WTC11 (cell line): ENCODE measurements around the gene GGT6. TPM values are rescaled to one million over a fixed set of nuclear protein-coding genes. Genes with fewer than 3 reads are reported as not detected.

Experiments
- ATAC-seq: fragments of 200-7000 bp; cut with Tn5 transposase; 2 replicates; pipeline ENCODE4 v1.10.0; 2021; ENCODE audit warnings: mild to moderate bottlenecking, moderate library complexity
- CTCF ChIA-PET: fragments of 300-600 bp; sonication (Branson Sonifier 250); formaldehyde crosslinking; loops from one replicate; lab custom pipeline; 2021; ENCODE audit warnings: antibody characterized with exemption; lab: Charles Lee
- POLR2A ChIA-PET: fragments of 350-600 bp; sonication (Branson Sonifier 250); formaldehyde crosslinking; loops from one replicate; lab custom pipeline; 2021; ENCODE audit warnings: antibody characterized with exemption; lab: Charles Lee
- DNase-seq: peaks from one replicate; pipeline ENCODE4 v3.0.0; 2021; ENCODE audit warnings: low spot score
- H3K27ac Mint-ChIP-seq: 2 replicates; pipeline ENCODE4 v1.8.0; 2021; ENCODE audit warnings: mixed read lengths
- H3K27me3 Mint-ChIP-seq: 2 replicates; pipeline ENCODE4 v1.8.0; 2021; ENCODE audit warnings: low read depth, mild to moderate bottlenecking, moderate library complexity, mixed read lengths
- H3K36me3 Mint-ChIP-seq: 2 replicates; pipeline ENCODE4 v1.8.0; 2021; ENCODE audit warnings: mixed read lengths
- H3K4me1 Mint-ChIP-seq: 2 replicates; pipeline ENCODE4 v1.8.0; 2022; ENCODE audit warnings: mixed read lengths
- H3K4me3 Mint-ChIP-seq: 2 replicates; pipeline ENCODE4 v1.8.0; 2021; ENCODE audit warnings: mild to moderate bottlenecking, moderate library complexity, mixed read lengths
- H3K9me3 Mint-ChIP-seq: 2 replicates; pipeline ENCODE4 v1.8.0; 2021; ENCODE audit warnings: mixed read lengths
- FOXP1 ChIP-seq: sonication (generic); formaldehyde crosslinking; IDR thresholded peaks from 2 replicates; pipeline ENCODE4 v1.8.0; 2022; ENCODE audit warnings: missing genetic modification reagents, mild to moderate bottlenecking, moderate library complexity, borderline replicate concordance
- GABPB1 ChIP-seq: sonication (generic); formaldehyde crosslinking; IDR thresholded peaks from 2 replicates; pipeline ENCODE4 v1.8.1; 2023; ENCODE audit warnings: mild to moderate bottlenecking, missing genetic modification reagents
- HMGA2 ChIP-seq: fragments of 250-450 bp; sonication (Bioruptor Pico); IDR thresholded peaks from 2 replicates; pipeline ENCODE4 v1.4.0; 2021; ENCODE audit warnings: mild to moderate bottlenecking, moderate library complexity
- NFE2L1 ChIP-seq: sonication (generic); formaldehyde crosslinking; IDR thresholded peaks from 2 replicates; pipeline ENCODE4 v1.8.1; 2023; ENCODE audit warnings: missing genetic modification reagents
- NR1H2 ChIP-seq: sonication (generic); formaldehyde crosslinking; IDR thresholded peaks from 2 replicates; pipeline ENCODE4 v1.9.0; 2021; ENCODE audit warnings: mild to moderate bottlenecking, moderate library complexity, missing genetic modification reagents
- RELA ChIP-seq: sonication (generic); formaldehyde crosslinking; IDR thresholded peaks from 2 replicates; pipeline ENCODE4 v1.8.1; 2022; ENCODE audit warnings: missing genetic modification reagents, mild to moderate bottlenecking, borderline replicate concordance
- ZBTB21 ChIP-seq: sonication (generic); formaldehyde crosslinking; IDR thresholded peaks from 2 replicates; pipeline ENCODE4 v1.8.1; 2023; ENCODE audit warnings: mild to moderate bottlenecking, missing genetic modification reagents, borderline replicate concordance
- ZNF263 ChIP-seq: sonication (generic); formaldehyde crosslinking; IDR thresholded peaks from 2 replicates; pipeline ENCODE4 v1.8.1; 2022; ENCODE audit warnings: low read depth, mild to moderate bottlenecking, moderate library complexity, missing genetic modification reagents
- ZNF396 ChIP-seq: fragments of 250-450 bp; sonication (Bioruptor Pico); IDR thresholded peaks from 2 replicates; pipeline ENCODE4 v1.8.0; 2021; ENCODE audit warnings: mild to moderate bottlenecking, moderate library complexity, borderline replicate concordance
- total RNA-seq: library from RNA; stranded (reverse); gene quantifications from 3 replicates; pipeline ENCODE4 v1.2.3, GENCODE V29; 2021
- TF ChIP-seq, protein P1 (sequence below): sonication (generic); formaldehyde crosslinking; IDR thresholded peaks from 2 replicates; pipeline ENCODE4 v1.8.0; 2023; ENCODE audit warnings: missing genetic modification reagents, mild to moderate bottlenecking, borderline replicate concordance
- TF ChIP-seq, protein P2 (sequence below): sonication (generic); formaldehyde crosslinking; IDR thresholded peaks from 2 replicates; pipeline ENCODE4 v1.8.0; 2022; ENCODE audit warnings: mild to moderate bottlenecking, missing genetic modification reagents
- TF ChIP-seq, protein P3 (sequence below): fragments of 250-450 bp; sonication (Bioruptor Pico); IDR thresholded peaks from 2 replicates; pipeline ENCODE4 v1.9.0; 2021; ENCODE audit warnings: mild to moderate bottlenecking, borderline replicate concordance
- TF ChIP-seq, protein P4 (sequence below): sonication (generic); formaldehyde crosslinking; IDR thresholded peaks from 2 replicates; pipeline ENCODE4 v1.8.1; 2023; ENCODE audit warnings: mild to moderate bottlenecking, missing genetic modification reagents, moderate library complexity
- TF ChIP-seq, protein P5 (sequence below): sonication (generic); formaldehyde crosslinking; IDR thresholded peaks from 2 replicates; pipeline ENCODE4 v1.8.0; 2022; ENCODE audit warnings: mild to moderate bottlenecking, missing genetic modification reagents
- TF ChIP-seq, protein P6 (sequence below): fragments of 250-450 bp; sonication (Bioruptor Pico); IDR thresholded peaks from 2 replicates; pipeline ENCODE4 v1.9.0; 2021; ENCODE audit warnings: mild to moderate bottlenecking

GGT6 gene
- total RNA-seq, 1 experiment from 2014 or later: 0.07 TPM

- TF ChIP-seq, protein P1, sequence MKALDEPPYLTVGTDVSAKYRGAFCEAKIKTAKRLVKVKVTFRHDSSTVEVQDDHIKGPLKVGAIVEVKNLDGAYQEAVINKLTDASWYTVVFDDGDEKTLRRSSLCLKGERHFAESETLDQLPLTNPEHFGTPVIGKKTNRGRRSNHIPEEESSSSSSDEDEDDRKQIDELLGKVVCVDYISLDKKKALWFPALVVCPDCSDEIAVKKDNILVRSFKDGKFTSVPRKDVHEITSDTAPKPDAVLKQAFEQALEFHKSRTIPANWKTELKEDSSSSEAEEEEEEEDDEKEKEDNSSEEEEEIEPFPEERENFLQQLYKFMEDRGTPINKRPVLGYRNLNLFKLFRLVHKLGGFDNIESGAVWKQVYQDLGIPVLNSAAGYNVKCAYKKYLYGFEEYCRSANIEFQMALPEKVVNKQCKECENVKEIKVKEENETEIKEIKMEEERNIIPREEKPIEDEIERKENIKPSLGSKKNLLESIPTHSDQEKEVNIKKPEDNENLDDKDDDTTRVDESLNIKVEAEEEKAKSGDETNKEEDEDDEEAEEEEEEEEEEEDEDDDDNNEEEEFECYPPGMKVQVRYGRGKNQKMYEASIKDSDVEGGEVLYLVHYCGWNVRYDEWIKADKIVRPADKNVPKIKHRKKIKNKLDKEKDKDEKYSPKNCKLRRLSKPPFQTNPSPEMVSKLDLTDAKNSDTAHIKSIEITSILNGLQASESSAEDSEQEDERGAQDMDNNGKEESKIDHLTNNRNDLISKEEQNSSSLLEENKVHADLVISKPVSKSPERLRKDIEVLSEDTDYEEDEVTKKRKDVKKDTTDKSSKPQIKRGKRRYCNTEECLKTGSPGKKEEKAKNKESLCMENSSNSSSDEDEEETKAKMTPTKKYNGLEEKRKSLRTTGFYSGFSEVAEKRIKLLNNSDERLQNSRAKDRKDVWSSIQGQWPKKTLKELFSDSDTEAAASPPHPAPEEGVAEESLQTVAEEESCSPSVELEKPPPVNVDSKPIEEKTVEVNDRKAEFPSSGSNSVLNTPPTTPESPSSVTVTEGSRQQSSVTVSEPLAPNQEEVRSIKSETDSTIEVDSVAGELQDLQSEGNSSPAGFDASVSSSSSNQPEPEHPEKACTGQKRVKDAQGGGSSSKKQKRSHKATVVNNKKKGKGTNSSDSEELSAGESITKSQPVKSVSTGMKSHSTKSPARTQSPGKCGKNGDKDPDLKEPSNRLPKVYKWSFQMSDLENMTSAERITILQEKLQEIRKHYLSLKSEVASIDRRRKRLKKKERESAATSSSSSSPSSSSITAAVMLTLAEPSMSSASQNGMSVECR (CRISPR knock-in tag): no peak
- TF ChIP-seq, protein P2, sequence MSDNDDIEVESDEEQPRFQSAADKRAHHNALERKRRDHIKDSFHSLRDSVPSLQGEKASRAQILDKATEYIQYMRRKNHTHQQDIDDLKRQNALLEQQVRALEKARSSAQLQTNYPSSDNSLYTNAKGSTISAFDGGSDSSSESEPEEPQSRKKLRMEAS: no peak
- TF ChIP-seq, protein P3, sequence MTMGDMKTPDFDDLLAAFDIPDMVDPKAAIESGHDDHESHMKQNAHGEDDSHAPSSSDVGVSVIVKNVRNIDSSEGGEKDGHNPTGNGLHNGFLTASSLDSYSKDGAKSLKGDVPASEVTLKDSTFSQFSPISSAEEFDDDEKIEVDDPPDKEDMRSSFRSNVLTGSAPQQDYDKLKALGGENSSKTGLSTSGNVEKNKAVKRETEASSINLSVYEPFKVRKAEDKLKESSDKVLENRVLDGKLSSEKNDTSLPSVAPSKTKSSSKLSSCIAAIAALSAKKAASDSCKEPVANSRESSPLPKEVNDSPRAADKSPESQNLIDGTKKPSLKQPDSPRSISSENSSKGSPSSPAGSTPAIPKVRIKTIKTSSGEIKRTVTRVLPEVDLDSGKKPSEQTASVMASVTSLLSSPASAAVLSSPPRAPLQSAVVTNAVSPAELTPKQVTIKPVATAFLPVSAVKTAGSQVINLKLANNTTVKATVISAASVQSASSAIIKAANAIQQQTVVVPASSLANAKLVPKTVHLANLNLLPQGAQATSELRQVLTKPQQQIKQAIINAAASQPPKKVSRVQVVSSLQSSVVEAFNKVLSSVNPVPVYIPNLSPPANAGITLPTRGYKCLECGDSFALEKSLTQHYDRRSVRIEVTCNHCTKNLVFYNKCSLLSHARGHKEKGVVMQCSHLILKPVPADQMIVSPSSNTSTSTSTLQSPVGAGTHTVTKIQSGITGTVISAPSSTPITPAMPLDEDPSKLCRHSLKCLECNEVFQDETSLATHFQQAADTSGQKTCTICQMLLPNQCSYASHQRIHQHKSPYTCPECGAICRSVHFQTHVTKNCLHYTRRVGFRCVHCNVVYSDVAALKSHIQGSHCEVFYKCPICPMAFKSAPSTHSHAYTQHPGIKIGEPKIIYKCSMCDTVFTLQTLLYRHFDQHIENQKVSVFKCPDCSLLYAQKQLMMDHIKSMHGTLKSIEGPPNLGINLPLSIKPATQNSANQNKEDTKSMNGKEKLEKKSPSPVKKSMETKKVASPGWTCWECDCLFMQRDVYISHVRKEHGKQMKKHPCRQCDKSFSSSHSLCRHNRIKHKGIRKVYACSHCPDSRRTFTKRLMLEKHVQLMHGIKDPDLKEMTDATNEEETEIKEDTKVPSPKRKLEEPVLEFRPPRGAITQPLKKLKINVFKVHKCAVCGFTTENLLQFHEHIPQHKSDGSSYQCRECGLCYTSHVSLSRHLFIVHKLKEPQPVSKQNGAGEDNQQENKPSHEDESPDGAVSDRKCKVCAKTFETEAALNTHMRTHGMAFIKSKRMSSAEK: no peak
Measured at GRCh38 chr17:4583206-4583605, 22.8 kb upstream of the GGT6 start (continued).

DNA sequence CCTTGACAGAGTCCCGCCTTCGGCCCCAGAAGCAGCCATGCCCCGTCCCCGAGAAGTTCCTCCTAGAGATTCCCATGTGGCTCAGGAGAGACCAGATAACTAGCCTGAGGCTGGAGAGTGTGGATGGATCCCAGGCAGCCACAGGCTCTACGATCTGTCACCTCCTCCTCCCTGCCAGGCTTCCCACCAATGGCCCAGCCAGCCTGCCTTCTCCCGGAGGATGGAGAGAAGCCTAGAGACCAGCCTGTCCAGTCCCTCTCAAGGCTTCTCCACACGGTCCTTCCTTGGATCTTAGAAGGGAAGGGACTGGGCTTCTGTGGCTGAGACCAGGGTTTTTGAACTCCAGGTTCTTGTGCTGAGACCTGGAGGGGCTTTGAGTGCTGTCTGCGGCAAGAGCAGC lies 22.3 kb upstream of the GGT6 start:
- TF ChIP-seq FOXP1 (CRISPR knock-in tag) (no peak), ZBTB21 (CRISPR knock-in tag) (no peak), ZNF263 (no peak), ZNF396 (no peak), RELA (CRISPR knock-in tag) (no peak), NFE2L1 (no peak), NR1H2 (CRISPR knock-in tag) (no peak), HMGA2 (CRISPR knock-in tag) (no peak), GABPB1 (no peak)
- TF ChIP-seq, protein P4, sequence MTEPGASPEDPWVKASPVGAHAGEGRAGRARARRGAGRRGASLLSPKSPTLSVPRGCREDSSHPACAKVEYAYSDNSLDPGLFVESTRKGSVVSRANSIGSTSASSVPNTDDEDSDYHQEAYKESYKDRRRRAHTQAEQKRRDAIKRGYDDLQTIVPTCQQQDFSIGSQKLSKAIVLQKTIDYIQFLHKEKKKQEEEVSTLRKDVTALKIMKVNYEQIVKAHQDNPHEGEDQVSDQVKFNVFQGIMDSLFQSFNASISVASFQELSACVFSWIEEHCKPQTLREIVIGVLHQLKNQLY (CRISPR knock-in tag): no peak
- TF ChIP-seq, protein P5, sequence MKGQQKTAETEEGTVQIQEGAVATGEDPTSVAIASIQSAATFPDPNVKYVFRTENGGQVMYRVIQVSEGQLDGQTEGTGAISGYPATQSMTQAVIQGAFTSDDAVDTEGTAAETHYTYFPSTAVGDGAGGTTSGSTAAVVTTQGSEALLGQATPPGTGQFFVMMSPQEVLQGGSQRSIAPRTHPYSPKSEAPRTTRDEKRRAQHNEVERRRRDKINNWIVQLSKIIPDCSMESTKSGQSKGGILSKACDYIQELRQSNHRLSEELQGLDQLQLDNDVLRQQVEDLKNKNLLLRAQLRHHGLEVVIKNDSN: no peak
- TF ChIP-seq, protein P6, sequence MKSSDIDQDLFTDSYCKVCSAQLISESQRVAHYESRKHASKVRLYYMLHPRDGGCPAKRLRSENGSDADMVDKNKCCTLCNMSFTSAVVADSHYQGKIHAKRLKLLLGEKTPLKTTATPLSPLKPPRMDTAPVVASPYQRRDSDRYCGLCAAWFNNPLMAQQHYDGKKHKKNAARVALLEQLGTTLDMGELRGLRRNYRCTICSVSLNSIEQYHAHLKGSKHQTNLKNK (CRISPR knock-in tag): no peak
- TF ChIP-seq, all 79 proteins: peak for 0
- ChIA-PET CTCF (interaction anchor here (0.6 to 2.7 kb wide), 6 partner anchors 12 to 48 kb away, joined by 3 to 23 read pairs (median 6); no protein-coding TSS in a partner anchor), POLR2A (interaction anchor here (0.6 to 1.2 kb wide), 2 partner anchors 12 kb away, joined by 3 read pairs; no protein-coding TSS in a partner anchor)
- no peaks in the 10 kb centered on the region for H3K36me3 Mint-ChIP-seq
- no peaks in the 10 kb centered on the region for H3K9me3 Mint-ChIP-seq
- DNase-seq (no peak), ATAC-seq (no peak)
- no peak overlapping the region for H3K4me3 Mint-ChIP-seq
- H3K4me1 Mint-ChIP-seq: peaks cover 22% of the 10 kb centered on the region
- no peak overlapping the region for H3K27ac Mint-ChIP-seq
- H3K27me3 Mint-ChIP-seq: peaks cover 40% of the 10 kb centered on the region
